ENCODE measurements around the gene MAFG. TPM values are rescaled to one million over a fixed set of nuclear protein-coding genes. Genes with fewer than 3 reads are reported as not detected.

MAFG gene
- total and polyA plus RNA-seq, 2 experiments from 2014 or later: 16.1 to 27.0 TPM

DNA sequence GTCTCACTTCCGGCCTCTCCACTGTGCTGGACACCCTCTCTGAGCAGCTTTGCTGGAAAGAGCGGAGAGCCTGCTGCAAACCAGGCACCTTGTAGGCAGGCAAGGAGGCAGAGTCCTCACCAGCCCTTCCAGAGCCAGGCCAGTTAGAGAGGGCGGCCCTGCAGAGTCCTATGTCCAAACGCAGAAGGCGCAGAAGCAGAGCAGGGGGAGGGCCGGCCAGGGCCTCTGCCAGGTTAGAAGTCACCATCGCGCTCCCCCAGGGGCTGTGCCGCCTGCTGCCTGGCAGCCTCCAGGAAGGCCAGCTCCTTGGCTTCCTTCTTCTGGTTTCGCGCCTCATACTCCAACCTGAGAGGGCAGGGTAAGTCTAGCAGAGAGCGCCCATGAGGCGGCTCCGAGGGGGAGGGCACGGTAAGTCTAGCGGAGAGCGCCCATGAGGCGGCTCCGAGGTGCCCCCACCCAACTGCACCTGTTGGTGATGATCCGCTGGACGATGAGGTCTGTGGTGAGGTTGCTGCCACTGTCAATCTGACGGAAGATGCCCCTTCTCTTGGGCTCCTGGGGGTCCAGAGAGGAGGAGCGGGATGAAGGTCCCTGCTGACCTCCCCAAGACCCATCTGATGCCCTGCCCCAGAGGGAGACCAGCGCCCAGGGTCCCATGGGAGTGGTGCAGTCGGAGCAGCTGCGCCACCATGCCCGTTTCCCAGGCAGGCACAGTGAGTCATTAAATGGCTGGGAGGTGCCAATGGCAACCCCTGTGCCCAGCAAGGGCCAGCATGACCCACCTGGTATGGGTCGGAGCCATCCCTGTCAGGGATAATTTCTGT is 22.7 kb downstream of the MAFG start:
- Histone ChIP-seq H3K9me3 (ENCODE audit: low read depth) (no peaks in the 10 kb centered on the region), H3K27me3 (peaks cover 18% of the 10 kb centered on the region), H3K4me3 (no peak overlapping the region), H3K36me3 (peaks cover 12% of the 10 kb centered on the region), H3K27ac (no peak overlapping the region), H3K4me1 (ENCODE audit: low read depth) (peaks cover 3% of the 10 kb centered on the region)
- TF ChIP-seq, protein P1, sequence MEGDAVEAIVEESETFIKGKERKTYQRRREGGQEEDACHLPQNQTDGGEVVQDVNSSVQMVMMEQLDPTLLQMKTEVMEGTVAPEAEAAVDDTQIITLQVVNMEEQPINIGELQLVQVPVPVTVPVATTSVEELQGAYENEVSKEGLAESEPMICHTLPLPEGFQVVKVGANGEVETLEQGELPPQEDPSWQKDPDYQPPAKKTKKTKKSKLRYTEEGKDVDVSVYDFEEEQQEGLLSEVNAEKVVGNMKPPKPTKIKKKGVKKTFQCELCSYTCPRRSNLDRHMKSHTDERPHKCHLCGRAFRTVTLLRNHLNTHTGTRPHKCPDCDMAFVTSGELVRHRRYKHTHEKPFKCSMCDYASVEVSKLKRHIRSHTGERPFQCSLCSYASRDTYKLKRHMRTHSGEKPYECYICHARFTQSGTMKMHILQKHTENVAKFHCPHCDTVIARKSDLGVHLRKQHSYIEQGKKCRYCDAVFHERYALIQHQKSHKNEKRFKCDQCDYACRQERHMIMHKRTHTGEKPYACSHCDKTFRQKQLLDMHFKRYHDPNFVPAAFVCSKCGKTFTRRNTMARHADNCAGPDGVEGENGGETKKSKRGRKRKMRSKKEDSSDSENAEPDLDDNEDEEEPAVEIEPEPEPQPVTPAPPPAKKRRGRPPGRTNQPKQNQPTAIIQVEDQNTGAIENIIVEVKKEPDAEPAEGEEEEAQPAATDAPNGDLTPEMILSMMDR (IDR thresholded peaks at IDR 0.05; ENCODE audit: low read depth, low read length): no peak
- DNase-seq (ENCODE audit: low read depth in 1 of 2, low spot score in 1 of 2): no peak

DNA sequence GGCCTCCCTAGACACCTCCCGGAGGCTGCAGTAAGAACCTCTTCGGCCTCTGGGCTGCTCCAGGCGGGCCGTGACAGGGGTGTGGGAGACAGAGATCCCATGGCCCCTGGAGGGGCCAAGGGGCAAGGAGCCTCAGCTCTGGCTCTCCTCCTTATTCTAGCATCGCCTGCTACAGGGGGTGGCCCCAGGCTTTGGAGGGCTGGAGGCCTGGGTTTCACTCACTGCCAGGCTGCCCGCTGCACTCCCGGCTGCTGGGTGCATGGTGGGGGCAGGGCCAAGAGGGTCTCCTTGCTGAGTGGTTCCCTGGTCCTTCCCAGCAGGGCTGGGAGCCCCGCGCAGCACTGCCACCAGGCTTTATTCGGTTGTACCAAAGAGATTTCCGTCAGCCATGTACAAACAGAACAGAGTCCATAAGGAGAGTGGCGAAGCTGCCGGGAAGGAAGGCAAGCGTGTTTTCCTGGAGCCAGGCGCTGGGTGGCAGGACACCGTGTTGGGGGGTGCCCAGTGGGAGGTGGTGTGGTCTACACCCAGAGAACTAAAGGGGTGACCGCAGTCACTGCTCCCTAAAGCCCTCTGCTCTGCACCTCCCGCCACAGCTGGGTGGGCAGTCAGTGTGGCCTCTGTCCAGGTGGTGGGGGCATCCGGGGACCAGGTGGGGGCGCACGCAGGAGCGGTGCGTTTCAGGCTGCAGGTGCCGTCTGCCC is 23.5 kb downstream of the MAFG start:
- TF ChIP-seq, protein P1 (IDR thresholded peaks at IDR 0.05; ENCODE audit: low read depth, low read length): no peak
- Histone ChIP-seq H3K27ac (no peak overlapping the region), H3K27me3 (peaks cover 18% of the 10 kb centered on the region), H3K9me3 (ENCODE audit: low read depth) (no peaks in the 10 kb centered on the region), H3K36me3 (peaks cover 12% of the 10 kb centered on the region), H3K4me3 (no peak overlapping the region), H3K4me1 (ENCODE audit: low read depth) (no peaks in the 10 kb centered on the region)
- no peak for DNase-seq (ENCODE audit: low read depth in 1 of 2, low spot score in 1 of 2)

DNA sequence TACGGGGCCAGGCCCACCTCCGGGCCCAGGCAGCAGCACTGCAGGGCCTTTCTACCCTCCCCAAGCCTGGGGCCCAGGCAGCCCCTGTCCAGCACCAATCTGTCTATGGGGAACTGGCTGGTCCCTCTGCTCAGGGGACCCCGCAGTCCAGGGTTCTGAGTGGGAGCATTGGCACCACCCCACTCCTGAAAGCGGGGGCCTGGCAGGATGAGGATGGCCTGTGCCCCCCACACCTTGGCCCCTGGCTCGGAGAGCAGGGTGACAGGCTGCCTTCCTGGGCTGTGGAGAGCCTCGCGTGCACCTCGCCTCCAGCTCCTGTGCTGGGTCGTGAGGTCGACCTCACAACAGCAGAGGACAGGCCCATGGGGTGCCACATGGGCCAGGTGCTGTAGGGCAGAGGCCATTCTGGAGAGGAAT is 24.1 kb downstream of the MAFG start:
- Histone ChIP-seq H3K36me3 (peaks cover 15% of the 10 kb centered on the region), H3K27me3 (peaks cover 18% of the 10 kb centered on the region), H3K9me3 (ENCODE audit: low read depth) (no peaks in the 10 kb centered on the region), H3K27ac (no peak overlapping the region), H3K4me1 (ENCODE audit: low read depth) (no peaks in the 10 kb centered on the region), H3K4me3 (no peak overlapping the region)
- no peak for DNase-seq (ENCODE audit: low read depth in 1 of 2, low spot score in 1 of 2)
- TF ChIP-seq, protein P1 (IDR thresholded peaks at IDR 0.05; ENCODE audit: low read depth, low read length): no peak

DNA sequence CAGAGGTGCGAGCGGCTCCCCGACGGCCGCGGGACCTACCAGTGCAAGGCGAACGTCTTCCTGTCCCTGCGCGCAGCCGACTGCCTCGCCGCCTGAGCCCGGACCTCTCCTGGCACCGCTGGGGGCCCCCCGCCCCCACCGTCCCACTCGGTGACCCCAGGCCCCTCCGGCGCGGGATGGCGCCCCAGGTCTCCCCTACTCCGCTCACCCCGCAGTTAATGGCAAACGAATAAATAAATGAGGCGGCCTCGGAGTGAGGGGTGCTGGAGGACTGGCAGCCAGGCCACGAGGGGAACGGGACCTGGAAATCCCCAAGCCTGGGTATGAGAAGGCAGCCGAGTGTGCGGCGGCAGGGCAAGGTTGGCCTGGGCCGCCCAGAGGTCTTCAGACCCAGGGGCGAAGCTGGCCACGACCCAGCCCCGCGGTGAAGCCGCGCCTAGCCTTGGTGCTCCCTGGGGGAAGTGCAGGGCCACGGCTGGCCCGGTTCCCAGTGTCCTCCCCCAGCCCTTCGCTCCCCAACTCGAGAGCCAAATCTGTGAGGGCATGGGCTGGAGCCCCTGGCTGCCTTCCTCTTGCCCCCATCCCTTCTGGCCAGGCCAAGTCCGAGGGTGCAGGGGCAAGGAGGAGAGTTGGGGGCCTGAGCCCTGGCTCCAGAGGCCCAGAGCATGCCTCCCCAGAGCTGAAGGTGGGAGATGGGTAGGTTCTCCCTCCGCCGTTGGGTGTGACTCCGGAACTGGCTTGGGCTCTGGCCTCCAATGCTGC is 24.7 kb downstream of the MAFG start:
- no peak for DNase-seq (ENCODE audit: low read depth in 1 of 2, low spot score in 1 of 2)
- H3K27me3 ChIP-seq: peaks cover 18% of the 10 kb centered on the region
- TF ChIP-seq, protein P1 (IDR thresholded peaks at IDR 0.05; ENCODE audit: low read depth, low read length): no peak
- H3K4me3 ChIP-seq: no peak overlapping the region
- H3K4me1 ChIP-seq (ENCODE audit: low read depth): no peaks in the 10 kb centered on the region
- H3K36me3 ChIP-seq: peaks cover 18% of the 10 kb centered on the region
- H3K27ac ChIP-seq: no peak overlapping the region
- H3K9me3 ChIP-seq (ENCODE audit: low read depth): no peaks in the 10 kb centered on the region

DNA sequence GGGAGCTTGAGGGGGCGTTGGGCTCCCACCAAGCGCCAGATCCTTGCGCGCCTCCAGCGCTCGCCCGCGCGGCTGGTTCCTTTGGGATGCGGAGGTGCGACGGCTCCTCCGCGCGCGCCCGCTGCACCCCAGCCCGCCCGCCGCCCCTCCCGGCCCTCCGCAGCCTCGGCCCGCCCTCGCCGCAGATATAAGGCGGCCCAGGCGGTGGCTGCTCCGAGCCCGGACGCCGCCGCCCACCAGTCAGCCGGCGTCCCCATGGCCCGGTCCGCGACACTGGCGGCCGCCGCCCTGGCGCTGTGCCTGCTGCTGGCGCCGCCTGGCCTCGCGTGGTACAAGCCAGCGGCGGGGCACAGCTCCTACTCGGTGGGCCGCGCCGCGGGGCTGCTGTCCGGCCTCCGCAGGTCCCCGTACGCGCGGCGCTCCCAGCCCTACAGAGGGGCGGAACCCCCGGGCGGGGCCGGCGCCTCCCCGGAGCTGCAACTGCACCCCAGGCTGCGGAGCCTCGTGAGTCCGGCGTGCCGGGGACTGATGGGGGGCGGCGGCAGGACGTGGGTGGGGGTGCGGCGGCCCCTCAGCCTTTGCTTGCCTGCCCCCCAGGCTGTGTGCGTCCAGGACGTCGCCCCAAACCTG is 25.4 kb downstream of the MAFG start, which contains the start of gene NPB:
NPB (plus strand) TSS at position 216 of the 630 bp plus-strand sequence; CDS start at position 256, 40 bp downstream.
- peak within 1 kb of the TSS; percentile 33 for H3K4me3 ChIP-seq
- peak; percentile 21 to 72 for DNase-seq (ENCODE audit: low read depth in 1 of 2, low spot score in 1 of 2)

More for the DNA sequence above, 25.4 kb downstream of the MAFG start, which contains the start of gene NPB:
- TF ChIP-seq, protein P1 (IDR thresholded peaks at IDR 0.05; ENCODE audit: low read depth, low read length): no peak
- H3K9me3 ChIP-seq (ENCODE audit: low read depth): no peaks in the 10 kb centered on the region
- H3K27ac ChIP-seq: no peak within 1 kb of the TSS
- peaks cover 14% of the 10 kb centered on the region for H3K36me3 ChIP-seq
- no peaks in the 10 kb centered on the region for H3K4me1 ChIP-seq (ENCODE audit: low read depth)
- H3K27me3 ChIP-seq: peaks cover 18% of the 10 kb centered on the region
